ENCODE measurements around the gene RNASEH2A. TPM values are rescaled to one million over a fixed set of nuclear protein-coding genes. Genes with fewer than 3 reads are reported as not detected.
"Not testable (repeated sequence)": the region's sequence is repeated elsewhere in the genome, so short reads cannot be mapped to it uniquely, and the experiment has no call there.

The RNASEH2A gene
- total RNA-seq, 3 donors from 2014 or later, result 5.5 to 12.4 (median 6.5) TPM

GRCh38 chr19:12793290-12794195, 12.8 kb upstream of the RNASEH2A start:
- no peaks in the 10 kb centered on the region for H3K36me3 ChIP-seq (ENCODE audit: low read depth)
- ATAC-seq (peak; percentile 47), DNase-seq (peak; percentile 95 to 96 (median 96))
- H3K4me3 ChIP-seq, result peak overlapping the region; percentile 83
- H3K4me1 ChIP-seq (ENCODE audit: low read depth), result peaks cover 29% of the 10 kb centered on the region
- TF ChIP-seq, protein P1, sequence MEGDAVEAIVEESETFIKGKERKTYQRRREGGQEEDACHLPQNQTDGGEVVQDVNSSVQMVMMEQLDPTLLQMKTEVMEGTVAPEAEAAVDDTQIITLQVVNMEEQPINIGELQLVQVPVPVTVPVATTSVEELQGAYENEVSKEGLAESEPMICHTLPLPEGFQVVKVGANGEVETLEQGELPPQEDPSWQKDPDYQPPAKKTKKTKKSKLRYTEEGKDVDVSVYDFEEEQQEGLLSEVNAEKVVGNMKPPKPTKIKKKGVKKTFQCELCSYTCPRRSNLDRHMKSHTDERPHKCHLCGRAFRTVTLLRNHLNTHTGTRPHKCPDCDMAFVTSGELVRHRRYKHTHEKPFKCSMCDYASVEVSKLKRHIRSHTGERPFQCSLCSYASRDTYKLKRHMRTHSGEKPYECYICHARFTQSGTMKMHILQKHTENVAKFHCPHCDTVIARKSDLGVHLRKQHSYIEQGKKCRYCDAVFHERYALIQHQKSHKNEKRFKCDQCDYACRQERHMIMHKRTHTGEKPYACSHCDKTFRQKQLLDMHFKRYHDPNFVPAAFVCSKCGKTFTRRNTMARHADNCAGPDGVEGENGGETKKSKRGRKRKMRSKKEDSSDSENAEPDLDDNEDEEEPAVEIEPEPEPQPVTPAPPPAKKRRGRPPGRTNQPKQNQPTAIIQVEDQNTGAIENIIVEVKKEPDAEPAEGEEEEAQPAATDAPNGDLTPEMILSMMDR (IDR thresholded peaks at IDR 0.05), result no peak
- H3K9me3 ChIP-seq, result no peaks in the 10 kb centered on the region
- intact Hi-C loops (cut with DNase I, micrococcal nuclease), result no loop called here

GRCh38 chr19:12794196-12794941, 12.0 kb upstream of the RNASEH2A start:
- Histone ChIP-seq H3K9me3 (no peaks in the 10 kb centered on the region), H3K4me3 (peak overlapping the region; percentile 83), H3K4me1 (ENCODE audit: low read depth) (peaks cover 26% of the 10 kb centered on the region), H3K36me3 (ENCODE audit: low read depth) (no peaks in the 10 kb centered on the region)
- TF ChIP-seq, protein P1 (IDR thresholded peaks at IDR 0.05), result no peak
- intact Hi-C loops (cut with DNase I, micrococcal nuclease), result no loop called here
- no peak for ATAC-seq
- no peak for DNase-seq

- H3K9me3 ChIP-seq, result no peaks in the 10 kb centered on the region
- TF ChIP-seq, protein P1 (IDR thresholded peaks at IDR 0.05), result no peak
- ATAC-seq (no peak), DNase-seq (peak in 2 of 3 donors; percentile 33 to 39)
- peaks cover 28% of the 10 kb centered on the region for H3K4me1 ChIP-seq (ENCODE audit: low read depth)
- no peak overlapping the region for H3K4me3 ChIP-seq
- intact Hi-C loops (cut with DNase I, micrococcal nuclease), result loop anchor here (5.0 kb wide), 1 partner anchor 33 kb away; no protein-coding TSS in a partner anchor
- no peaks in the 10 kb centered on the region for H3K36me3 ChIP-seq (ENCODE audit: low read depth)
Observed at GRCh38 chr19:12794971-12795381, 11.4 kb upstream of the RNASEH2A start.

DNA sequence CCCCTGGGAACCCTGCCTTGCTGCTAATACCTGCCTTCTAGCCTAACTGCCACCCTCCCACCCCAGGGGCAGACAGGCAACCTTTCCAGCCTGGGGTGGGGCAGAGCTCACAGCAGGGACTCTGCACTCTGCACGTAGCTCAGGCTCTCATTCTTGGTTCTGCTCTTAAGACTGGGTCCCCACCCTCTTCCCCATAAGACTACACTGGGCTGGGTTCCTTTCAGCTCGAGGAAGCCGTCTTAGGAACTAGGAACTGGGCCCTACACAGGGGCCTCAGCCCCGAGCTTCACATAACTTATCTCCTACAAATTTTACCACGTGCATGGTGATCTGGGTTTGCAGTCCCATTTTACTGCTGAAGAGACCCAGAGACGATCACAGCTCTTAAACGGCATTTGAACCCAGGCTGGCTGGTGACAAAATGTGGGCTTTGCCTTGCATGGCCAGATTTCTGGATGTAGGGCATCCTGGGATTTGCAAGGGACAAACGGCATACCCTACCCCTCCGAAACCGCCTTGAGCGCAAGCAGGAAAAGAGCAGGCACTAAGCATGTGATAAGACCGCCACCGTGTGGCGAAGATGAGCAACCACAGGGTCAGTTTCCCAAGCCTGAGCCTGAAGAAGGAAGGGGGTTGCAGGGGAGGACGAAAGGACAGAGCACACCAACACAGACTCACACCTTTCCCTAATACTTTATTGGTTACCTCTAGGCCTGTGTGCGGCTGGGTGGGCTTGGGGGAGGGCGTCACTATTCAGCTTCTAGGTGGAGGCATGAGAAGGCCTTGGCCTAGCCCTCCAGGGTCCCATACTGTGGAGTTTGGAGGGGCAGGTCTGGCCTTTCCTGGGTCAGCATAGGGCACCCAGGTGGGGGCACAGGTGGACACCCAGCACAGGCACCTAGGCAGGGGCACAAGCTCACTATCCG, 10.0 kb upstream of the RNASEH2A start:
- DNase-seq, result peak; percentile 78 to 79 (median 78)
- intact Hi-C loops (cut with DNase I, micrococcal nuclease), result loop anchor here (2.0 to 5.0 kb wide), 2 partner anchors 20 to 34 kb away; no protein-coding TSS in a partner anchor
- H3K9me3 ChIP-seq, result no peaks in the 10 kb centered on the region
- peaks cover 28% of the 10 kb centered on the region for H3K4me1 ChIP-seq (ENCODE audit: low read depth)
- TF ChIP-seq, protein P1 (IDR thresholded peaks at IDR 0.05), result peak; percentile 86
- H3K36me3 ChIP-seq (ENCODE audit: low read depth), result no peaks in the 10 kb centered on the region
- ATAC-seq, result peak; percentile 43
- no peak overlapping the region for H3K4me3 ChIP-seq

- intact Hi-C loops (cut with DNase I, micrococcal nuclease), result loop anchor here (2.0 to 5.0 kb wide), 2 partner anchors 20 to 35 kb away; no protein-coding TSS in a partner anchor
- Histone ChIP-seq H3K36me3 (ENCODE audit: low read depth) (no peaks in the 10 kb centered on the region), H3K9me3 (no peaks in the 10 kb centered on the region), H3K4me3 (no peak overlapping the region), H3K4me1 (ENCODE audit: low read depth) (peaks cover 28% of the 10 kb centered on the region)
- DNase-seq (no peak), ATAC-seq (no peak)
- TF ChIP-seq, protein P1 (IDR thresholded peaks at IDR 0.05), result no peak
Observed at GRCh38 chr19:12797141-12797587, 9.2 kb upstream of the RNASEH2A start.

- peaks cover 28% of the 10 kb centered on the region for H3K4me1 ChIP-seq (ENCODE audit: low read depth)
- DNase-seq; ATAC-seq; H3K9me3 ChIP-seq; H3K36me3 ChIP-seq (ENCODE audit: low read depth); H3K4me3 ChIP-seq: not testable (repeated sequence)
- intact Hi-C loops (cut with DNase I, micrococcal nuclease), result loop anchor here (2.0 to 5.0 kb wide), 2 partner anchors 21 to 35 kb away; no protein-coding TSS in a partner anchor
Observed at GRCh38 chr19:12797607-12798006, 8.8 kb upstream of the RNASEH2A start.

Measured in mucosa of descending colon (tissue), 3 donors.